ENCODE results near the gene KCNT2. TPM values are rescaled to one million over a fixed set of nuclear protein-coding genes. Genes with fewer than 3 reads are reported as not detected.

The KCNT2 gene
- total RNA-seq, 2 experiments from 2014 or later, result not detected

GRCh38 chr1:196385109-196385508, 223.1 kb downstream of the KCNT2 start:
- Mint-ChIP-seq H3K27me3 (no peaks in the 10 kb centered on the region), H3K4me1 (ENCODE audit: low read depth) (no peaks in the 10 kb centered on the region), H3K4me3 (no peak overlapping the region), H3K36me3 (ENCODE audit: low read depth) (no peaks in the 10 kb centered on the region), H3K27ac (no peak overlapping the region), H3K9me3 (no peaks in the 10 kb centered on the region)
- ChIA-PET POLR2A (no interaction called here), CTCF (no interaction called here)
- no peak for ATAC-seq
- intact Hi-C loops (cut with micrococcal nuclease), result no loop called here
- TF ChIP-seq CTCF (IDR thresholded peaks at IDR 0.05), result no peak
- no peak for DNase-seq

DNA sequence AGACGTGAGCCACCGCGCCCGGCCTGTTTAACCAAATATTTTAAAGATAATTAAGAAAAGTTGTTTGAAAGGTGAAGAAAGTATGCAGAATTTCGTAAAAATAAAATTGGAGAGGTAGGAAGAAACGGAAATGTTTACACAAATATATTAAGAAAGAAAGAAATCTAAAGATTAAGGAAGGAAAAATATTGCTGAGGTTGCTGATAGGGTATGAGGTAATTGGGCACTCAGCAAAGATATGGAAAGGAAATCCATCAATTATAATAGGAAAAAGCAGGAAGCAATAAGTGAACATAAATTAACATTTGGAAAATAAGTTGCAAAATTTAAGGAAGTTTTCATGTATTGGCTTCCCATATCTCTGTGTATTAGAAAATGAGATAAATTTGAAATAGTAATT, 225.9 kb downstream of the KCNT2 start:
- H3K27me3 Mint-ChIP-seq, result no peaks in the 10 kb centered on the region
- no peak for TF ChIP-seq CTCF (IDR thresholded peaks at IDR 0.05)
- DNase-seq, result no peak
- no peaks in the 10 kb centered on the region for H3K36me3 Mint-ChIP-seq (ENCODE audit: low read depth)
- no peak overlapping the region for H3K4me3 Mint-ChIP-seq
- ATAC-seq, result no peak
- CTCF ChIA-PET, result interaction anchor here (0.8 to 1.8 kb wide), 2 partner anchors 8 to 10 kb away, joined by 3 to 5 read pairs; no protein-coding TSS in a partner anchor
- H3K9me3 Mint-ChIP-seq, result no peaks in the 10 kb centered on the region
- no peak overlapping the region for H3K27ac Mint-ChIP-seq
- no peaks in the 10 kb centered on the region for H3K4me1 Mint-ChIP-seq (ENCODE audit: low read depth)
- intact Hi-C loops (cut with micrococcal nuclease), result no loop called here
- POLR2A ChIA-PET, result no interaction called here

GRCh38 chr1:196381544-196381943, 226.7 kb downstream of the KCNT2 start:
- Mint-ChIP-seq H3K9me3 (no peaks in the 10 kb centered on the region), H3K27ac (no peak overlapping the region), H3K4me1 (ENCODE audit: low read depth) (no peaks in the 10 kb centered on the region), H3K4me3 (no peak overlapping the region), H3K36me3 (ENCODE audit: low read depth) (no peaks in the 10 kb centered on the region), H3K27me3 (no peaks in the 10 kb centered on the region)
- DNase-seq, result no peak
- POLR2A ChIA-PET, result no interaction called here
- intact Hi-C loops (cut with micrococcal nuclease), result no loop called here
- TF ChIP-seq CTCF (IDR thresholded peaks at IDR 0.05), result no peak
- CTCF ChIA-PET, result no interaction called here
- ATAC-seq, result no peak

GRCh38 chr1:196380316-196380715, 227.9 kb downstream of the KCNT2 start:
- Mint-ChIP-seq H3K9me3 (no peaks in the 10 kb centered on the region), H3K4me3 (no peak overlapping the region), H3K36me3 (ENCODE audit: low read depth) (no peaks in the 10 kb centered on the region), H3K27me3 (no peaks in the 10 kb centered on the region), H3K4me1 (ENCODE audit: low read depth) (no peaks in the 10 kb centered on the region), H3K27ac (no peak overlapping the region)
- DNase-seq (no peak), ATAC-seq (no peak)
- no peak for TF ChIP-seq CTCF (IDR thresholded peaks at IDR 0.05)
- CTCF ChIA-PET, result no interaction called here
- intact Hi-C loops (cut with micrococcal nuclease), result no loop called here
- POLR2A ChIA-PET, result no interaction called here

GRCh38 chr1:196377811-196378210, 230.4 kb downstream of the KCNT2 start:
- Mint-ChIP-seq H3K27ac (no peak overlapping the region), H3K27me3 (no peaks in the 10 kb centered on the region), H3K4me3 (no peak overlapping the region), H3K36me3 (ENCODE audit: low read depth) (no peaks in the 10 kb centered on the region), H3K4me1 (ENCODE audit: low read depth) (no peaks in the 10 kb centered on the region), H3K9me3 (no peaks in the 10 kb centered on the region)
- ATAC-seq (no peak), DNase-seq (no peak)
- CTCF ChIA-PET, result no interaction called here
- POLR2A ChIA-PET, result no interaction called here
- TF ChIP-seq CTCF (IDR thresholded peaks at IDR 0.05), result no peak
- intact Hi-C loops (cut with micrococcal nuclease), result no loop called here
